8988T (cell line): ENCODE measurements around the gene CLEC12A.
"Not testable (repeated sequence)": the region's sequence is repeated elsewhere in the genome, so short reads cannot be mapped to it uniquely, and the experiment has no call there.

Experiments used
- DNase-seq: peaks from one replicate; pipeline ENCODE4 v3.0.0; 2011

CLEC12A gene

DNA sequence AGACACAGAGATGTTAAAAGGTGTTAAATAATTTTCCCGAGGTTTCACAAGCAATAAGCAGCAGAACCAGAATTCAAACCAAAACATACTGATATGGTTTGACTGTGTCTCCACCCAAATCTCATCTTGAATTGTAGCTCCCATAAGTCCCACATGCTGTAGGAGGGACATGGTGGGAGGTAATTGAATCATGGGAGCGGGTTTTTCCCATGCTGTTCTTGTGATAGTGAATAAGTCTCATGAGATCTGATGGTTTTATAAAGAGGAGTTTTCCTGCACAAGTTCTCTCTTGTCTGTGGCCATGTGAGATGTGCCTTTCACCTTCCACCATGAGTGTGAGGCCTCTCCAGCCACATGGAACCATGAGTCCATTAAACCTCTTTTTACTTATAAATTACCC, 3.5 kb downstream of the CLEC12A start:
- not testable (repeated sequence) for DNase-seq

DNA sequence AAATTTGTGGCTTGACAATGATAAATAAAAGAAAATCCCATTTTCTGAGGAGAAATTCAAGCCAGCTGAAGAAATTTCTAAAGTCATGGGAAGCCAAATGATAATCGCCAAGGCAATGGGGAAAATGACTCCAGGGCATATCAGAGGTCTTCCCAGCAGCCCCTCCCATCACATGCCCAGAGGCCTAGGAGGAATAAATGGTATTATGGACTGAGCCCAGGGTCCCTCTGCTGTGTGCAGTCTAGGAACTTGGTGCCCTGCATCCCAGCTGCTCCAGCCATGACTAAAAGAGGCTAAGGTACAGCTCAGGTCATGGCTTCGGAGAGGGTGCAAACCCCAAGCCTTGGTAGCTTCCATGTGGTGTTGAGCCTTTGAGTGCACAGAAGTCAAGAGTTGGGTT, 4.4 kb downstream of the CLEC12A start:
- no peak for DNase-seq

DNA sequence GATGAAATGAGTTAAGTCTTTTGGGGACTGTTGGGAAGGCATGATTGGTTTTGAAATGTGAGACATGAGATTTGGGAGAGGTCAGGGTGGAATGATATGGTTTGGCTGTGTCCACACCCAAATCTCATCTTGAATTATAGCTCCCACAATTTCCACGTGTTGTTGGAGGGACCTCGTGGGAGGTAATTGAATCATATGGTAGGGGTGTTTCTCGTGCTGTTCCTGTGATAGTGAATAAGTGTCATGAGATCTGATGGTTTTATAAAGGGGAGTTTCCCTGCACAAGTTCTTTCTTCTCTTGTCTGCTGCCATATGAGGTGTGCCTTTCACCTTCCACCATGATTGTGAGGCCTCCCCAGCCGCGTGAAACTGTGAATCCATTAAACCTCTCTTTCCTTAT, 5.4 kb downstream of the CLEC12A start:
- DNase-seq = not testable (repeated sequence)

DNA sequence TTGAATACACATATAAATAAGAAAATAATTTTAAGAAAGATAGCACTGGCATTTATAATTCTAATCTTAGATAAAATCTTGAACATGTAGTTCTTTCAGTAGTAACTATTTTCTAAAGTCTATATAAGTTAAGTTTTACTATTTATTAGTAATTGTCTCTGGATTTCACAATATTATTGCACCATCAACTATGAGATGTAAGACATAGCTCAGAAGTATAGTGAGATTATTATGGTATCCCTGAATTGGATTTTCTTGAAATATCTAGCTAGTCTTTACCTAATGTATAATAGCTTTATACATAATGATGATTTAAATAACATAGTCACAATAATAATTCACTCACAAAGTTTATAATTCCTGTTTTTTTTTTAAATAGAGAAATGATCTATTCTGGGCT, 6.7 kb downstream of the CLEC12A start:
- no peak for DNase-seq

DNA sequence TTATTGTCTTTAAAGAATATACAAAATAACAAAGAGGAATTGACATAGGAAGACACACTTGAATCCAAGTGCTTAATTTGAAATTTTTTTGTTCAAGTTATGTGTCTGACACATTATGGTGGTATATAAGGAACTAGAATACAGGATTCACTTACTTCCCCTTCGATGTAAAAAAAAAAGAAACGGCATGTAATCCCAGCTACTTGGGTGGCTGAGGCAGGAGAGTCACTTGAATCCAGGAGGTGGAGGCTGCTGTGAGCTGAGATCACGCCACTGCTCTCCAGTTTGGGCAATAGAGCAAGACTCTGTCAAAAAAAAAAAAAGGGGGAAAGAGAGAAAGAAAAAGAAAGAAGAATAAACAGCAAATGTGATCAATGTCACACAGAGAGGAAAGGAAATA, 8.9 kb downstream of the CLEC12A start:
- no peak for DNase-seq

DNA sequence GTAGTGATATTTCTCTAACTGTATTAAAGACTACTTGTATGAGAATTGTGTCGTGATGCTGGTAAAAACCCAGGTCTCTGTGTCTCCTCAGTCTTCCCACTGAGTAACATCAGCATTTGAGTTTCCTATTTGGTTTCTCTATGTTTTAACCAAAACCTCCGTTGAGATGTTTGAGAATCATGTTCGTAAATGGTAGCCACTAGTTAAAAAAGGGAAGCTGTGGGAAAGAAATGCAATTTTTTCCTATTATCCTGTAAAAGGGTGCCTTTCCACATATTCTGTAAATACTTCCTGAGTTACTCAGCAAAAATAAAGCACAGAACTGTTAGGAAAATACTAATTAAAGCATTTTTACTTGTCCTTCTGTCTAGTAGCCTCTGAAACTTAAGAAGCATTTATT, 20.7 kb downstream of the CLEC12A start:
- DNase-seq = no peak

DNA sequence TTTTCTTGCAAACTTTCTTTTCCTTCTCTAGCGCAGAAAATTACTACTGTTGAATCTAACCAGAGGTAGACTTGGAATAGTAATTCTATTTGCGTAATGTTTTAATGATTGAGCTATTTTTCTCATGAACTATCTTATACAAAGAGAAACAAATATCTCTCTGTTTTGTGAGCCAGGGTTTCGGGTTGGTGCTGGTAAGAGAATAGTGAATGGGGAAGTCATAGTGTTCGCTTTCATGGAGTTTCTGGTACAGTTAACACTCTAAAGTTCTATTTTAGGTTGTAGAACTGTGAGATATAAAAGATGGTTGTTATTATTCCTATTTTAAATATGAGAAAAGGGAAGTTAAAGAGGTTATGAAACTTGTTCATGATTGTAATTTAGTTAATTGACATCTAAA, 21.1 kb downstream of the CLEC12A start:
- no peak for DNase-seq

DNA sequence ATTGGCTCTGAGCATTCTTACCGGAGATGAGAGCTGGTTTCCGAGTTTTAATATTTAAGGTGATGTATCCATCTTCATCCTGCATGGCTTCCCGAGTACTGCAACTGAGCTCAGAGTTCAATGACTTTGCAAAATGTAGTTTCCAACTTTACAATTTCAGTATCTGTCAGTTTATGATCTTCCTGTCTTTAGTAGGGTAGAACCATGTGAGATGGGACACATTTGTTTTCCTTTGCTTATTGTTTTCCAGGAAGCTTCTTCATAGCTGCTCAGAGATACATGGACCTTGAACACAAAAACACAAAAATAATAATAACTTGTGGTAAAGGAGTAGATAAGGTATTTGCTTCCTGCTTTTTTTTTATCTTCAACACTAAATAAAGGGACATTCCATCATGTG, 27.8 kb downstream of the CLEC12A start, which contains the start of gene CLEC1B:
Gene CLEC1B (minus strand): TSS at position 106 of the 400 bp plus-strand sequence. CDS start 21 bp downstream, at position 85.
- no peak for DNase-seq

DNA sequence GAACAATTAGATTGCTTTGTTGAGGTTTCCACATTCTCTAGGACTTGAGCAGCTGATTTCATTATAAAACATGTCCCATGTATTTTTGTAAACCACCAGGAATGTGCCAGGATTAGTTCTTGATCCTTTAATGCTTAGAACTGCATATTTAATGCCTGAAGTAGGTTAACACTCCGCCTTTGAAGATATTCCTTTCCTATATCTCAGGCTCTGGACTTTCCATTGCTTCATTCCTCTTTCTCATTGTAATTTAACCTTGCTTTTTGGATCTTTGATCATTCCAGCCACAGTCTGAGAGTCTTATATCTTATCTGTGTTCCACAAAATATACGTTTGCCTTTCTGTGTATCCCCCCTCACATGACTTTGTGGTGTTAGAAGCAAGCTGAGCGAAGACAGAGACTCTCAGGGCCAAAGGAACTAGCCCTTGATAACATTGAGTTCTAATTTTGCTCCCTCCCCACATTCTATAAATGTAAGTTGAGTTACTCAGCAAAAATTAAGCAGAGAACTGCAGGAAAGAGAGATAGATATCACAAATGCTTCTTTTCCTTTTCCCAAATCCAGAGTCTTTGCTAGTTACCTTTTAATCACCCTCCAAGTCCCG, 30.1 kb downstream of the CLEC12A start:
- no peak for DNase-seq

DNA sequence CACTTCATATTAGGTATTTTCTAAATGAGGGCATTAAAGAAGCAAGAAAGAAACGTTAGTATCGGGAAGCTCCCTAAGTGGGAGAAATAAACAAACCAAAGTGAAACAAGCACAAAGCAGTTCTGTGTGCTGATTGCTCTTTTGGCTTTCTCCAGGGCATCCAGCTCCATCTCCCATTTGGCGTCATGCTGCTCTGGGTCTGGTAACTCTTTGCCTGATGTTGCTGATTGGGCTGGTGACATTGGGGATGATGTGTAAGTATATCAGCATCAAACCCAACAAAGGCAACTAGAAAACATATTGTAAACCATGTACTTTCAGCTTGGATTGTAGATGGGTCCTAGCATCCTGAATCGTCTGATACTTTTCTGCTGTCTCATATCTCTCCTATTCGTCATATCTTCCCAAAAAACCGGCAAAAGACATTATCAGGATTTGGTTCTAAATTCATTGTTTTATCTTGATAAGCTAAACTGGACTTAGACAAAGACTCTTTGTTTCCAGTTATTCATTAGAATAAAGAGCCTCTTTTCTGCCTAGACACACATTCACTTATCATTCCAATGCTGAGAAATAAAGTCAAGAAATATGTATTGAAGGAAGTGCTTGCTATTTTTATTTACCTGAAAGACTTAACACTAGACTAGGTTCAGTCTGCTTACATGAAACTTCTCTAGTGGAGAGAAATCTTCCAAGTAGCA, 41.6 kb downstream of the CLEC12A start:
- no peak for DNase-seq

DNA sequence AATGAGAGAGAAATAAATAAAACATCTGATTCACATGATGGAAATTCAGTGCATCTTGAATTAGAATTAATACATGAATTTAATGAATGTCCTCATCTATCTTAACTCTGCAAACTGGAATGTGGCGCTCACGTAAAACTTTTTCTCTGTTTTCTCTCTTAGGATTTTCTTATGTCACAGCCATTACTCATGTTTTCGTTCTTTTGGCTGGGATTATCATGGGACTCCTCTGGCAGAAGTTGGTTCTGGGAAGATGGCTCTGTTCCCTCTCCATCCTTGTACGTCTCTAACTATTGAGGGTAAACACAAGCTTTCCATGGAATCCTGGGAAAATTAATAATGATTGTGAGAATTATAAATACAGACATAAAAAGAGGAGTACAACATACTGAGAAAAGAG, 44.2 kb downstream of the CLEC12A start:
- no peak for DNase-seq

DNA sequence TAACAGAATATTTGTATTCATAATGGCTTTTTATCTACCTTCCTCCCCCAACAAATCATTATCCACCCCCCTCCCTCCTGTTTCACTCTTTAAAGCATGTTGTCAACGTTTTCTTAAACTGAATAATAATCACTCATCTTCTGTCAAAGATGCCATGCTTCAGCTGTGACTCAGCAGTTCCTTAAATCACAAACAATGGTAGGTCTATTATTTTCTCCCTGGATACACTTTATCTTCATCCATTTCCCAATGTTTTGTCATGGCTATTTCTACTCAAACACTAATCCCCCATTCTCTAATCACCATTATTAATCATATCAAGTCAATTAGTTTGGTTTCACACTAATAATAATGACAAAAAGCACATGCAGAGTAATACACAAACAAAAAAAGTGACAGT, 45.7 kb downstream of the CLEC12A start:
- DNase-seq = no peak

DNA sequence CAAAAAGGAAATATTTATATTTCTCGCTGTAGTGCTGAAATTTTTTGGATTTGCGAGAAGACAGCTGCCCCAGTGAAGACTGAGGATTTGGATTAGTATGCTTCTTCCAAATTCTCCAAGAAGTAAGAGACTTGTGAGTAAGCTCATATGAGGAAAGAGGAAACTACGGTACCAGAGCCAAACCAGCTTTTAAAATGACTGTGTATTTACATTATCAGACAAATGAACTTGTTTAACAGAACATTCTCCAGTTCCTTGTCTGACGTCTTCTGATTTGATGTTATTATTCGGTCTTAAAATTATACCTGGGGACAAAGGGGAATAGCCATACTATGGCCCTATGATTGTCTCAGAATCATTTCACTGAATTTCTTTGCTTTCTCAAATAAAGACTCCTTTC, 47.2 kb downstream of the CLEC12A start:
- no peak for DNase-seq

DNA sequence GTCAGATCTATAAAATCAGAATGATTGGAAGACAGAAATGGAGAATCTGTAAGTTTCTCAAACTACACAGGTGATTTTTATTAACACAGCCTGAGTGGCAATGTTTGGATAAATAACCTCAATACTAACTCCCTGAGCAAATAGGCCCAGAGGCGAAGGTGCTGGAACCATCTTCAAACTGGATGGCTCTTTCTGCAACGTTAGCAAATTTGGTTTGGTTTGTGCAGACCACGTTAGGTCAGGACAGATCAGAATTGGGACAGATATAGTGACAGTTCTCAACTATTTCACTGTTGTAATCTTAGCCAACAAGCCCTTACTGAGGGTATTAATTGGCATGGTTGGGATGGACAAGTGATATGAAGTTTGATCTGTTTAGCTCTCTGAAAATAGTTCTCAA, 50.1 kb downstream of the CLEC12A start:
- DNase-seq = no peak

DNA sequence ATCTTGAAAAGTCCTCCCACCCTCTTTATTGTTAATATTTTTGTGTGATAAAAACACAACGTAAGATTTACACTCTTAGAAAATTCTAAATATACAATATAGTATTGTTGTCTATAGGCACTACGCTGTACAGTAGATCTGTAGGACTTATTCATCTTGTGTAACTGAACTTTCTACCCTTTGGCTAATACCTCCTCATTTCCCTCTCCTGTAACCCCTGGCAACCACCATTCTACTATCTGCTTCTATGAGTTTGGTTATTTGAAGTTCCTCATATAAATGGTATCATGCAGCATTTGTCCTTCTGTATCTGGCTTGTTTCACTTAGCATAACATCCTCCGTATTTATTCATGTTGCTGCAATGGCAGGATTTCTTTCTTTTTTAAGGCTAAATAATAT, 54.0 kb downstream of the CLEC12A start:
- DNase-seq = no peak

DNA sequence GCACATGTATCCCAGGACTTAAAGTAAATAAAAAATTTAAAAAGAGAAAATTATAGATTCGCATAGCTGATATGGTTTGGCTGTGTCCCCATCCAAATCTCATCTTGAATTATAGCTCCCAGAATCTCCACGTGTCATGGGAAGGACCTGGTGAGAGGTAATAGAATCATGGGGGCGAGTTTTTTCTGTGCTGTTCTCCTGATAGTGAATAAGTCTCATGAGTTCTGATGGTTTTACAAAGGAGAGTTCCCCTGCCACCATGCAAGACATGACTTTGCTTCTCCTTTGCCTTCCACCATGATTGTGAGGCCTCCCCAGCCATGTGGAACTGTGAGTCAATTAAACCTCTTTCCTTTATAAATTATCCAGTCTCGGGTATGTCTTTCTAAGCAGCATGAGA, 55.5 kb downstream of the CLEC12A start:
- not testable (repeated sequence) for DNase-seq

DNA sequence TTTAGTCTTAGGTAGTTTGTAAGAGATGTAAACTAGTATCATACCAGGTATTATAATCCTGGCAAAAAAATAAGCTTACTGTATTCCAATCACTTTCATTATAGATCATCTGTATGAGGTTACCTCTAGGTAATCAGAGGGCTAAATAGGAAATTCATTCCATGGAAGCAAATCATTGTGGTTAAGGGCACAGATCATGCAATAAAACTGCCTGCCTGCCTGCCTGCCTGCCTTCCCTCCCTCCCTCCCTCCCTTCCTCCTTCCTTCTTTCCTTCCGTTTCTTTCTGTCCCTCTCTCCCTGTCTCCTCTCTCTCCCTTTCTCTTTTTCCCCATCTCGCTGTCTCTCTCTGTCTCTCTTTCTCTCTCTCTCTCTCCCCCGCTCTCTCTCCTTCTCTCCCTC, 56.1 kb downstream of the CLEC12A start:
- DNase-seq = no peak

DNA sequence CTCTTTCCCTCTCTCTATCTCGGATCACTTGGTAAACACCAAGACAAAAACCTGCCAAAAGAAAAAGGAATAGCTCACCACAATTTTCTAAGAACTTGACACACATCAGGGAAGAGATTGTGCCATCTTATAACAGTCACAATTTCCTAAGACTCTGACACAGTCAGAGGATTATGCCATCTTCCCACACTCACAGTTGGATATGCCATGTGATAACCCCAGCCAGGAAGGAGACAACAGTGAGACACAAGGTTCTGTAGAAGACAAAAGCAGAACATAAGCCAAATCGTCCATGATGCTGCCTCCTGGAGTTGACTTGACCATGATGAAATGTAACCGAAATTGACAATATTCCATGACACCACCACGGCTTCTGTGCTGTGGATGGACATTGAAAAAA, 56.5 kb downstream of the CLEC12A start:
- DNase-seq = no peak

DNA sequence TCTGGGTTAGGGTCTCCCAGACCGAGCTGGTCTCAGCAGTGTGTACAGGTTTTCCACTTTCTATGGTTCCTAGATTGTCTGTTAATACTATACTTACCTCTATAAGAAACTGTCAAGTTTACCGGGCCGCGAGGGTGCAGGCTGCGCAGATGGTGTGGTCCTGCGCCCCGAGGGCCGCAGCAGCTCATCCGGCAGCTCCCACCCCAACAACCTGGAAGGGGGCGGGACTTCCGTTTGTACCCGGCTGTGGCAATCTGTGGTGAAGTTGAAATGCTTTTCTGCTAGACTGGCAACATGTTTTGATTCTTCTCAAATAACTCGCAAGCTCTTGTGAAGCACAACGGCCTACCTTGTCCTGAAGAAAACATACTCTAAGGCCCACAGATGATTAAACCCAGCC, 59.2 kb downstream of the CLEC12A start, which contains the start of gene CLEC9A:
Gene CLEC9A (plus strand): TSS at position 237 of the 400 bp plus-strand sequence. CDS start 22,006 bp downstream, outside the sequence.
- DNase-seq = no peak

DNA sequence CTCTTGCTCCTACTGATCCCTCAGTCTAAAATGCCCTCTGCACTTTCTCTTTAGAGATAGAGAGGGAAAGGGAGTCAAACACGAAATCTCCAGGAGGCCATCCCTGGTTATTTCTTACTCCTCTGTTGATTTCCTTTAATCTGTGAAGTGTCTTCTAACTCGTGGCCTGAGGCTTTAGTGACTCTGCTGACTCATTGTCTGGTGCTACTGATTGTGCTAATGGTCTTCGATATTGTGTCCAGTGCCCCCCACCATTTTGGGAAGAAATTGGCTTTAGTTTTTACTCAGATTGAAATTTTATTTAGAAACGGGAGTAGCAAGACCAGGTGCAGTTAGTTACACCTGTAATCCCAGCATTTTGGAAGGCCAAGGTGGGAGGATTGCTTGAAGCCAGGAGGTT, 60.1 kb downstream of the CLEC12A start:
- DNase-seq = no peak

DNA sequence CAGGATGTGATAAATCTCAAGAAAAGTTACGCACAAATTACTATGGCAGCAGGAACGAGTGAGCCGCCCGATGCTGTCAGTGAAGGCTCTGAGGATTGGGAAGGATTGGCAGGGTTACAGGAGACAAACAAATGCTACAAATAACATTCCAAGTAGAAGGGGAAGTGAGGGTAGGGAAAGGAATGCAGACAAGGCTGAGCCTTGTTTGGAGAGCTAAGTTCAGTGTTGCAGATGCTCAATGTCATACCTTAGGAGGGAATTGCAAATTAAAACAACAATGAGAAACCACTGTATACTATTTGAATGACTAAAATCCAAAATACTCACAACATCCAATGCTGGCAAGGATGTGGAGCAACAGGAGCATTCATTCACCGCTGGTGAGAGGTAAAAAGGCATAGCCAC, 60.6 kb downstream of the CLEC12A start:
- DNase-seq = no peak

DNA sequence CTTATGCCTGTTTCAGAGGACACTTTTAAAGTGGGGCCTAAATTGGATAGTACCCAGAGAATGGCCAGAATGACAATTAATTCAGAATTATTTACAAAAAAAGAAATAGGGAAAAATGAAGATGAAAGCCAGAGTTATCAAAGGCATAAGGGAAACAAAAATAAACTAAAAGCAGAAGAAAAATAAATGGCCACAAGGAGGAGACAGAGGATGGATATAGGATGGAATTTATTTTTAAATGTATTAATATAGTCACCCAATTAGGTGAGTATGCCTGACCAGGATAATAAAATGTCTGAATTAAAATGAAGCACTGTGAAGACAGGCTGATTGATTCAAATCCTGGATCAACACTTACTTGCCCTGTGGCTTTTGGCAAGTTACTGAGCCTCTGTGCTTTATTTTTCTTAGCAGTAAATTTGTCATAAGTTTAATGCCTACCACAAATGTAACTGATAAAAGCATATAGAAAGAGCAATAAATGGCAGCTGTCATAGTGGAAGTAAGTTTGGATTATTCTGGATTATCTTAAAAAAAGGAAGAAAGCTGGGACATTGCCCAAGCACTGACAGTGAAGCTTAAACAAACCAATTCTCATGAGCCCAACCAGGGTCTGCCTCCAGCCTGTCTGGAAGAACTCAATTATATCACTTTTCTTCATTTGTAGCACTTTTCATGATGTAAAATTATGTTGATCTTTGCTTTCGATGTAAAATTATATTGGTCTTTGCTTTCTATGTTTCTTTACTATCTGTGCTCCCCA, 62.8 kb downstream of the CLEC12A start:
- DNase-seq = no peak
